NCI-H524 treated with DMSO at 0.1 percent for 48 hours (cell line): ENCODE measurements around the gene HIPK2.
A peak's percentile ranks its signal among the peaks of the same experiment; 100 is the strongest.
"Not testable (repeated sequence)": the region's sequence is repeated elsewhere in the genome, so short reads cannot be mapped to it uniquely, and the experiment has no call there.

Source experiments
- DNase-seq: peaks from one replicate; lab custom pipeline; 2025; lab: John Stamatoyannopoulos, UW

HIPK2 gene

GRCh38 chr7:139673762-139674161 is 104.0 kb downstream of the HIPK2 start:
- DNase-seq = no peak

GRCh38 chr7:139673230-139673629 is 104.6 kb downstream of the HIPK2 start:
- no peak for DNase-seq

DNA sequence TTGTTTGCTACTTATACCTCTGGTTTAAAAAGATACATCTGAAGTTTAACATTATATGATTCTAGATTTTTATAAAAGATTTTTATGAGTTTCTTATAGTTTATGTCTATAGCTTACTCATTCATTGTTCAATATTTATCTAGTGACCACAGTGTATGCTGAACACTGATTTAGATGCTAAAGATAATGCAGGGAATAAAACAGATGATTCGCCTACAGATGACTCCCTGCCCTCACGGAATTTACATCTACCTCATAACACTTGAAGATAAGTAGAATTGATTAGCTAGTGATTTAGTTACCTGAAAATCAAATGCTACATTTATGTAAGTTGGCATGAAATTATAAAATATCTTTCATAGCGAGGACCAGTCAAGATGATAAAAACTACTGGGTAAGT is 105.8 kb downstream of the HIPK2 start:
- no peak for DNase-seq

DNA sequence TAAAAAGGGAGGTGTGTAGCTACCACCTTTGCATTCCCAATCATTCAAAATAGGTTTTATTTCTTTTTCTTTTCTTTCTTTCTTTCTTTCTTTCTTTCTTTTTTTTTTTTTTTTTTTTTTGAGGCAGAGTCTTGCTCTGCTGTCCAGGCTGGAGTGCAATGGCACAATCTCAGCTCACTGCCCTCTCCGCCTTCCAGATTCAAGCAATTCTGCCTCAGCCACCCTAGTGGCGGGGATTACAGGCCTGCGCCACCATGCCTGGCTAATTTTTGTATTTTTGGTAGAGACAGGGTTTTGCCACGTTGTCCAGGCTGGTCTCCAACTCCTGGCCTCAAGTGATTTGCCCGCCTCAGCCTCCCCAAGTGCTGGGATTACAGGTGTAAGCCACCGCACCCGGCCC is 107.1 kb downstream of the HIPK2 start:
- DNase-seq = not testable (repeated sequence)

GRCh38 chr7:139669106-139670061 is 108.4 kb downstream of the HIPK2 start:
- DNase-seq = no peak

DNA sequence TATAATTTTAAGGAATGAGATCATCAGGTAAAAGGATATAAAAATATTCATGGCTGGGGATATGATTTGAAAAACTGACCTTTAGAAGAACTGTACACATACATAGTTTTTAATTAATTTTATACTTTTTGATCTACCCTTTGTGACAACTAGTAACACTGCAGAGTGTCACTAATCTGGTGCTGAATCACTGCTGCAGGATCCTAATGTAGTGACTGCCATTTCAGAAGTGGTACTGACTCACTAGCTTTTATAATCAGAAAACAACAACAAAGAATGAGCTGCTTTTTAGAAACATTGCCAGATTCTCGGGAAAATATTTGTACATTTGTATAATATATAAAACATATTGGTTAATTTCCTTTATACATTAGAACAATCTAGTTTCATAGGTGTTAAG is 110.4 kb downstream of the HIPK2 start:
- no peak for DNase-seq

GRCh38 chr7:139666501-139666900 is 111.3 kb downstream of the HIPK2 start:
- no peak for DNase-seq

DNA sequence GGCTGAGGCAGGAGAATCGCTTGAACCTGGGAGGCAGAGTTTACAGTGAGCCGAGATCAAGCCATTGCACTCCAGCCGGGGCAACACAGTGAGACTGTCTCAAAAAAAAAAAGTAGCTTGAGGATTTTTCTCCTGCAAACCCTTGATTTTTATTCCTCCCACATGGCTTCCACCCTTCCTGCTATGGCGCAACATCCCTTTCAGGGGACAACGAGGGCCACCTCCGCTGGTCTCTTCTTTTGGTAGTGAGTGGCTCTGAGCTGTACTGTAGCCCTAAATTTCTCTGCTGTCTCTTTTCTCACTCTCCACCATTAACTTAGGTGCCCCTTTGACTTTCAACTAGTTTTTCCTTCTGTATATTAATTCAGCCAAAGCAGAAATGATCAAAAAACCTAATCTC is 113.4 kb downstream of the HIPK2 start:
- no peak for DNase-seq

DNA sequence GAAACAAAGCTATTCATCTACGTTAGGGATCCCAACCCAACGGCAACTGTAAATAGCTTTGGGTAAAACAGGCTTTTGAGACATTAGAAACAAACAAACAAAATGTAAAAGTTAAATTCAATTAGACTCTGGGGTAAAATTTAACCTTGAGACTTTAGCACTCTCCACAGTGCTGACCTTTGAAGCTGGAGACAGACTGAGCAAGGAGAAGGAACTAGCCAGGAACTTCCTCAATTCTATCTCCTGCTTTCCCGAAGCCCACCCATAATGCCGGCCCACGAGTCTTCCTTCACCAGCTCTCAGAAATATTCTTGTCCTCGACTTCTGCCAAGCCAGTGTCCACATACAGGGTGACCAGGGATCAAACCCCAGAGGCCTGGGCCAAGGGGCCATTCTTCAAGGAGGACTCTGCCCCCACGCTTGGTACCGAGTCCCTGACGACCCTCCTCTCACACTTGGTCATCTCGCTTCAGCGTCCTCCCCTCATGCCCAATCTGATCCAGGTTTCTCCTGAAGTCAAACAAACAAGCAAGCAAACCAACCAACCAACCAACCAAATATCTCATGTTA is 114.1 kb downstream of the HIPK2 start:
- no peak for DNase-seq

- no peak for DNase-seq
These were observed 115.9 kb downstream of the HIPK2 start for GRCh38 chr7:139661903-139662302.

DNA sequence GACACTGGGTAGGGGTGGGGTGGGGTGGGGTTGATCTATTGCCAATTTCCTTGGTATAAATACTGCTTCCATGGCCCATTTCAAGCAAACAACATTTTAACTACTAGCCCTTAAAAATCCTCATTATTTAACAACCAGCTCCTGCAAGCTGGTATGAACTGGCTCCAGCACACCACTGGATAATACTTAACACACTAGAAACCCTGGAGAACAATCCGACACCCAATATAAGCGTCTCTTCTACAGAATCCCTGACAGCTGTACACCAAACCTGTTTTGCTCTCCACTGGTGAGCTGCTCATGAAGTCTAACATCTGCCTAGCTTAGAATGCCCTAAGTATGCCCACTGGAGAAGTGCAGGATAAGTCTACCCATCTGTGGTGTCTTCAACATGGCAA is 116.8 kb downstream of the HIPK2 start:
- peak; percentile 49 for DNase-seq

GRCh38 chr7:139660317-139661042 is 117.3 kb downstream of the HIPK2 start:
- DNase-seq = no peak

- no peak for DNase-seq
These were observed 117.9 kb downstream of the HIPK2 start for GRCh38 chr7:139659922-139660316.

DNA sequence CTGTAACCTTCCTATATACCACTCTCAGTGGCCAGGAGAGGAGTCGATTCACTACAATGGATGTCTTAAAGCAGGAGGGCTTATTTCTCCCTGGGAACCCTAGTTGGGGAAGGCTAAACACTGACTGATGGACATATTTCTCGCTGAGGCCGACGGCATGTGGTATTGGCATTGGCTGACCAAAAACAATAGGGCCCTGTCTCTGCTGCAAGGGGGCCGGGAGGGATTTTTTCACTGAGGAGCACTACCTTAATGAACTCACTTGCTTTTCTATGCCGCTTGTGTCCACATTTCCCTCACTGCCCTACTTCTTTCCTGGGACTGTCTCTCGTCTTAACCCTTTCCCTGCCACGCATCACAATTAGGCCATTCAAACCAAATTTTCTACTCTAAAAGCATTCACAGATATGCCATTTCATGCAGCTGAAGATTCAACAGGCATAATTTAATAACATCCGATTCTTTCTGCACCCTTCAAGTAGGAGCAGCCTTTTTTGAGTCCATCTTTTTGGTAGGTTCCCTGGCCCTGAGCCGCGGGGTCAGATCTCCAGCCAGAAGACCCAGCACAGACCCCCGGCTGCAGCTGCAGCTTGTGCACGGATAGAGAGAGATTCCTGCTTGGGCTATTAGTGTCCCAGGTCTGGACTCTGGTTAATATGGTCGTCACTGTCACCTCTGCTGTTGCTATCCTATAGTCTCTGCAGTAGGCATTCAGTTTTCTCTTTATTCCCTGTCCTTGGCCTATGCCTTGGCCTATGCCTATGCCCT is 118.7 kb downstream of the HIPK2 start:
- no peak for DNase-seq

- no peak for DNase-seq
These were observed 119.5 kb downstream of the HIPK2 start for GRCh38 chr7:139658296-139658695.

GRCh38 chr7:139657725-139658124 is 120.1 kb downstream of the HIPK2 start:
- no peak for DNase-seq

DNA sequence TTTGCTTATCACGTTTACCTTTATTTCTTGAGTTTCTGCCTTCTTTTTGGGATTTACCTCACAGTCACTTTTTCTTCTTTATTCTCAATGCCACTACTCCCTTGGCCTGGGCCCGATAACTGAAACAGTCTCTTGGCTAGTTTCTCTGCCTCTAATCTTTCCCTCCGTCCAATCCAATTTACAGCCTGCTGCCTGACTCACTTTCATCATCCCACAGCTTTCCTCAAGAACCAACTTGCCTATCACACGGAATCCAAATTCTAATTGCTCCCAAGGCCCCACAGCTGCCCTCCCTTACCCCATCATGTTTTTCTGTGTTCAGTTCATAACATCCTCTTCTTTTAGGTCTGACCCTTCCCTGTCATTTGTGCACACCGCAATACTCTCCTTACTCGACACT is 121.4 kb downstream of the HIPK2 start:
- DNase-seq = no peak

- DNase-seq = no peak
These were observed 122.5 kb downstream of the HIPK2 start for GRCh38 chr7:139655305-139655704.

DNA sequence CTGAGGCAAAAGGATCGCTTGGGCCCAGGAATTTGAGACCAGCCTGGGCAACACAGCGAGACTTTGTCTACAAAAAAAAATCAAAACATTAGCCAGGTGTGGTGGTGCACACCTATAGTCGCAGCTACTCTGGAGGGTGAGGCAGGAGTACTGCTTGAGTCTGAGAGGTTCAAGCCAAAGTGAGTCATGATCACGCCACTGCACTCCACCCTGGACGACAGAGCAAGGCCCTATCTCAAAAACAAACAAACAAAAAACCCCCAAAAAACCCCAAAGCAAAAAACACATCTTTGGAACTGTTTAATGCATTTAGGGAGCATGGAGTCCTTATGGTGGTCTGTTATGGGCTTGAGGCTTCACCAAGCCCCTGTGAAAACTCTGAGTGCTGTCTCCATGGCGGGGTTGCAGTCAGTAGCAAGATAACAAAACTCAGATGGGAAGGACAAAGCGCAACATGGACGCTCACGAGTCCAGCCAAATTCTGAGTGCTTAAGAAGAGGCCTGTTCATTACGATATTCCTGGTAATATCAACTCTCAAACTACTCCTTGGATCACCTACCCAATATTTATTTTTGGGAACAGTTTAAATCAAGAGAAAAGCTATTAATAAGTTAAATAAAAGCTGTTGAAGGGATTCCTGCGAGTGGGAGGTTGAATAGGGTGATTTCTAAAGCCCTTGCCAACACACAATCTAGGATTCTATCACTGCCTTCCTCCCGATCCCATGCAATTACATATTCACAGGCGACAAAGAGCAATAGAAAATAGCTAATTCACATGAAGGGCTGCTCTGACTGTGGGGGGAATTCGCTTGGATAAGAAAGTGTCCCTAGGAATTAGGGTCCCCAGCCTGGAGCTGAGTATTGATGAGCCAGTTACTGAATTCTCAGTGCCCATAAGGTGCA is 123.3 kb downstream of the HIPK2 start:
- no peak for DNase-seq

DNA sequence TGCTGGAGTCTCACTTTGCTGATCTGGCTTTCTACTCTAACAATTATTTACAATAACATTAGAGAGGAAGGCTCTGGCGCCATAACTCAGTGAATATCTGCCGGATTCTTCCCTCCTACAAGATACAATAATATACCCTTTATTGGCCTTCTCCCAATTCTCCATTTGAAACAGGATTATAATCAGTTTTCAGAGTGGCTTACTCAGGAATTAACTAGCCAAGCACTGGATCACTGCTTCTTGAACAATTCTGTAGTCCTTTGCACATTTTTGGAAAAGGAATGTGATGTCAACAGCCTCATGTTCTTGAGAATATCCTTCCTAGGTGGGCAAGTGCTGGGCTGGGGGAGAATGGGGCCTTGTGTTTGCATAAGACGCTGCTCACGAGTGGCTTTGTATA is 125.9 kb downstream of the HIPK2 start:
- DNase-seq = no peak

DNA sequence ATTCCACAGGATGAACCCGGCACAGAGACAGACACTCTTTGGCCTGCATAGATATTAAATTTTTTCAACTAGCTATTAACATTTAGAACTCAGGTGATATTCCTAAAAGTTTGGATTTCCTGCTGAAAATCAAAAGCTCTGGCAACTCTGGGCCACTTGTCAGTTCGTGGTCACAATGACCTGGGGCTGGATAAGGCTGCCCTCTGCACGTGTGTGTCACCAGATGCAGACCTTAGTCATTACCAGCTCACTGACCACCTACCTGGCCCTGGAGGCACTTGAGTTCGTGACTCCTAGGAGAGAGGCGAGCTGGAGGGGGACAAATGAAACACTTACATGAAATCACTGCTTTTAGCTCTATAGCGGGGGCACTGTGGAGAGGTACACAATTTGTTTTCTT is 126.5 kb downstream of the HIPK2 start:
- DNase-seq = no peak
